Thoracic aorta endothelial cell (primary cell): ENCODE results near the gene MAGOH. TPM values are rescaled to one million over a fixed set of nuclear protein-coding genes. Genes with fewer than 3 reads are reported as not detected.

Experiments used
- total RNA-seq: library from RNA; depleted of rRNA; stranded (reverse); fragments of >200 nt; gene quantifications from 2 replicates; pipeline ENCODE4 v1.2.3, GENCODE V29; 2012

MAGOH gene
- 45.5 and 50.3 TPM in 2 replicates for total RNA-seq

DNA sequence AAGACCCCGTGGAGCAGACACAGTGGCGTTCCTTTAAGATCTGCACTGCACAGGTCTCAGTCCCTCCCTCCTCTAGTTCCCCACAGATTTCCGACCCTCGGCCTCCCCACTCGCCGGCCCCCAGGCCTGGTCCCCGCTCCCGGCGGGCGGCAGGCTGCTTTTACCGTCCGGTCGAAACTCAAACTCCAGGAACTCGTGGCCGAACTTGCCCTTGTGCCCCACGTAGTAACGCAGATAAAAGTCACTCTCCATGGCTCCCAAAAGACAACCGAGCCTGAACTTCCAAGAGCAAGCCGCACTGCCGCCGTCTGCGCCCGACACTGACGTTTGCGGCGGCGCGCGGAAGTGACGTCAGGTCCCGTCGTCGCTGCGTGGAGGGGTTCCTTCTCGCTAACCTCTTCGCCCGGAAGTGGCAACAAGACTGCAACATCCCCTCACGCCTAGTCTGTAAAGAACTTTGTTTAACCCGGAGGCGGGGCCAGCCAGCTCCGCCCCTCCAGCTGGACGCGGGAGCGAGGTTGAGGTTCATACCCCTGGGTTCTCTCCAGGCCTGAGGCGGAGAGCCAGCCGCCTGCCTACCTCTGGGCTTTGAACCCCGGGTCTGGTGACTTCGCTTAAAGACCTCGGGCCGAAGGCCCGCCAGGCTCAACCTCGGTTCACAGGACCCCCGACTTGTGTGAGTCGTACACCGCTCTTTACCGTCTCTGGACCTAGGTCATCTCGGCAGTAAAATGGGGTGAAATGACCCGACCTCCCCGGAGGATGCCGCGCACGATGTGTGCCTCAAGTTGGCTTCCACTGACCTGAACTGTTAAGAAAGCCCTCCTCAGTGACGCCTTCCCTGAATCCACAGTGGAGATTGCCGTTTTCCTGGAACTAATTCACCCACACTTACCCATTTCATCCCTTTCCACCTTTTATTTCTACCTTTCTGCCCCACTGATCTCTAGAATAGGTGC is at the start of gene MAGOH:
TSS of gene MAGOH (minus strand) at position 322 of the 959 bp plus-strand sequence. CDS start at position 252, 70 bp downstream.

DNA sequence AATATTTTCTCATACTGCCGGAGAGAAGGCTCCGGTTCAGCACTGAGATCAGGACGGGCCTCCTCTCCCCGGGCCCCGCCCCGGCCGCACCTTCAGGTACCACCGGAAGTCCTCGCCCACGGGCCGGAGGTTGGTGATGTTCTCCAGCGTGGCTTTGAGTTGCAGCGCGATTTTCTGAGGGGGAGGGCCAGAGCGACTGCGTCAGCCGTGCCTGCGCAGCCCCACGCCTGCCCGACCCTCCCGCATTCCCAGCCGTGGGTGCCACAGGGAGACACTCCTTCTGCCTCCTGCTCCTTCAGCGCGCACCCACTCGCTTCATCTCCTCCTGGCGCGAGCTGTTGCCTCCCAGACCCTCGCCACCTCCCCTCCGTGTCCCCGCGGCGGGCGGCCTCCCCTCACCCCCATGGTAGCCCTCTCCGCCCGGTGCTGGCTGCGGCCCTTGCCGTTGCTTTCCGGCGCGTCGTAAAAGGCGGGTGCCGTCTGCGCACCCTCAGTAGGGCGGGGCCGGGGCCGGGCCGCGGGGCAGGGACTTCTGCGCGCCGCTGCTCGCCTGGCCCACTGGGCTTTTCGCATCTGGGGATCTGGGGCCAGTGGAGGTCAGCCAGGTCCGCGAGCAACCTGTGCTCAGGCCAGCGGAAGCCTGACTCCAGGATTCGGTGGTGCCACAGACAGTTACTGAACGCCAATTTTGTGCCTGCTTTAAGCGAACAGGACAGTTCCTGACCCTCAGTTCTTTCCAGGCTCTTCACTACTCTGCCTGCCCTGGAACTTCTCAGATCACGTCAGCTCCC is 18.0 kb downstream of the MAGOH start, which contains the start of gene CZIB:
TSS of gene CZIB (minus strand) at position 464 of the 791 bp plus-strand sequence. CDS start at position 405, 59 bp downstream.

DNA sequence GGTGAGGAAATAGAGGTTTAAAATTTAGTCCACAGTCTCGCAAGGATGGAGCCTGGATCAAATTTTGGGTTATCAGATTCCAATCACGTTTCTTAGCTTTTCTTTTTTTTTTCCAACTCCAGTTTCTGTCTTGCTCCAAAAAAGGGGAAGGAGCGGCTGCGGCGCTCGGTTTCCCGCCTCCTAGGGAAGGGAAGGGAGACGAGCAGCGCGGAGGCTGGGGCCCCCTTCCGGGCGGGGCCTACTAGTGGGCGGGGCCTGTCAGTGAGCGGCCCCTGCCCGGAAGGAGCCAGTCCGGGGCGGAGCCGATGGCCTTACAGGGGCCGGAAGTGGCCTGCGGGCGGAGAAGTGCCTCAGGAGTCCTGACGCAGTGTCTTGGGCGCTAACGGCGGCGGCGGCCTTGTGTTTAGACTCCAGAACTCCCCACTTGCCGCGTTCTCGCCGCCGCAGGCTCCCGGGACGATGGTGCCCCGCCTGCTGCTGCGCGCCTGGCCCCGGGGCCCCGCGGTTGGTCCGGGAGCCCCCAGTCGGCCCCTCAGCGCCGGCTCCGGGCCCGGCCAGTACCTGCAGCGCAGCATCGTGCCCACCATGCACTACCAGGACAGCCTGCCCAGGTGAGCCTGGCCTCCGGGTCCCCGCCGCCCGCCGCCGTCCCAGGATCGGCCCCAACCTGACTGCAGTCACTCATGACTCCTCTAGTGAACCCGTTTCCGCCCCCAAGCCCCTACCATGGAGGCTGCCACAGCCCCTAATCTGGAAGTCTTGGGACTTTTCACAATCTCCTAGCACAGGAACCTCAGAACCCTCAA is 41.6 kb downstream of the MAGOH start, which contains the start of gene CPT2:
TSS of gene CPT2 (plus strand) at position 340 of the 806 bp plus-strand sequence. CDS start at position 460, 120 bp downstream.

Other genes with a start within 250 kb of the MAGOH start
- 0.27 and 0.29 TPM in 2 replicates for gene PODN, start 176.3 kb downstream of the MAGOH start, total RNA-seq
- gene SLC1A7, start 95.9 kb downstream of the MAGOH start, total RNA-seq: not detected in 2 replicates
- 12.6 and 14.9 TPM in 2 replicates for gene CPT2, start 41.7 kb downstream of the MAGOH start, total RNA-seq
- gene CZIB, start 17.9 kb downstream of the MAGOH start, total RNA-seq: 36.3 and 40.7 TPM in 2 replicates
- gene LRP8, start 89.6 kb upstream of the MAGOH start, total RNA-seq: 64.2 and 72.9 TPM in 2 replicates
- gene DMRTB1, start 220.9 kb upstream of the MAGOH start, total RNA-seq: not detected in 2 replicates